Esophagus muscularis mucosa (tissue), 4 donors: ENCODE results near the gene CD164.

Source experiments
- EP300 ChIP-seq: sonication (generic); formaldehyde crosslinking; IDR thresholded peaks from one replicate; pipeline ENCODE4 v1.6.1; 2017; ENCODE audit warnings: antibody characterized with exemption
- POLR2A ChIP-seq: fragments of 450-650 bp; IDR thresholded peaks from one replicate; pipeline ENCODE4 v1.6.1; 2017; ENCODE audit warnings: antibody characterized with exemption, moderate library complexity, mild to moderate bottlenecking, low read depth
- POLR2AphosphoS5 ChIP-seq, 2 donors: sonication (generic); formaldehyde crosslinking; IDR thresholded peaks; one replicate each; pipeline ENCODE4 v1.6.1; 2017; ENCODE audit warnings: antibody characterized with exemption in 2 of 2
- TF ChIP-seq, protein P1 (sequence below), 3 experiments: fragments of 200-600 bp in 2 of 3; fragments of 450-650 bp in 1 of 3; sonication (generic) in 2 of 3; IDR thresholded peaks; one replicate each; pipeline ENCODE4 v1.5.1; 2017 to 2019; ENCODE audit warnings: antibody characterized with exemption in 3 of 3, mild to moderate bottlenecking in 2 of 3, moderate library complexity in 1 of 3

DNA sequence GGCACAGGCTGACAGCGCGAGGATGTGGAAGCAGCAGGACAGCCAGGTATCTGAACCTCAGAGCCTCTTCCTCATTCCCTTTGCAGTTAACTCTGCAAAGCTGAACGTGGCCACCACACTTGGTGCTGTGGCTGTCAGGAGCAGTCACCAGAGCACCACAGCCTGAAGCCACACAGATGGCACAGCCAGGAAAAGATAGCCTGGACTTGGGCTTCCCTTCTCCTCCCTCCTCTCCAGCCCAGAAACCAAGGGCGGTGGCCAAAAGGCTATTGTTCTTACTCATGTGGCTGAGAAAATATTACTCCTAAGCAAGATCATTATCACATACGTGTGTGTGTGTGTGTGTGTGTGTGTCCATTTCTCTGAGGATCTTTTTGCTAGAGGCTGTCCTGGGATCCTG lies 39.8 kb downstream of the CD164 start:
- TF ChIP-seq, protein P1, sequence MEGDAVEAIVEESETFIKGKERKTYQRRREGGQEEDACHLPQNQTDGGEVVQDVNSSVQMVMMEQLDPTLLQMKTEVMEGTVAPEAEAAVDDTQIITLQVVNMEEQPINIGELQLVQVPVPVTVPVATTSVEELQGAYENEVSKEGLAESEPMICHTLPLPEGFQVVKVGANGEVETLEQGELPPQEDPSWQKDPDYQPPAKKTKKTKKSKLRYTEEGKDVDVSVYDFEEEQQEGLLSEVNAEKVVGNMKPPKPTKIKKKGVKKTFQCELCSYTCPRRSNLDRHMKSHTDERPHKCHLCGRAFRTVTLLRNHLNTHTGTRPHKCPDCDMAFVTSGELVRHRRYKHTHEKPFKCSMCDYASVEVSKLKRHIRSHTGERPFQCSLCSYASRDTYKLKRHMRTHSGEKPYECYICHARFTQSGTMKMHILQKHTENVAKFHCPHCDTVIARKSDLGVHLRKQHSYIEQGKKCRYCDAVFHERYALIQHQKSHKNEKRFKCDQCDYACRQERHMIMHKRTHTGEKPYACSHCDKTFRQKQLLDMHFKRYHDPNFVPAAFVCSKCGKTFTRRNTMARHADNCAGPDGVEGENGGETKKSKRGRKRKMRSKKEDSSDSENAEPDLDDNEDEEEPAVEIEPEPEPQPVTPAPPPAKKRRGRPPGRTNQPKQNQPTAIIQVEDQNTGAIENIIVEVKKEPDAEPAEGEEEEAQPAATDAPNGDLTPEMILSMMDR (IDR thresholded peaks at IDR 0.05): no peak
- no peak for TF ChIP-seq POLR2A
- no peak for TF ChIP-seq POLR2AphosphoS5 (IDR thresholded peaks at IDR 0.05)
- TF ChIP-seq EP300: no peak
